HepG2 (cell line): ENCODE measurements around the gene RGS14. TPM values are rescaled to one million over a fixed set of nuclear protein-coding genes. Genes with fewer than 3 reads are reported as not detected.

Experiments used
- ATF2 ChIP-seq: sonication (generic); formaldehyde crosslinking; IDR thresholded peaks from 2 replicates; pipeline ENCODE4 v1.4.0; 2020; ENCODE audit warnings: missing genetic modification reagents
- BCL3 ChIP-seq: sonication (generic); formaldehyde crosslinking; IDR thresholded peaks from 2 replicates; pipeline ENCODE4 v1.5.1; 2020; ENCODE audit warnings: mild to moderate bottlenecking, missing genetic modification reagents, moderate library complexity
- CEBPZ ChIP-seq: IDR thresholded peaks from 2 replicates; pipeline ENCODE4 v1.6.1; 2012; ENCODE audit warnings: low read length, improper control_type of control experiment
- CENPBD1 ChIP-seq: sonication (generic); formaldehyde crosslinking; IDR thresholded peaks from 2 replicates; pipeline ENCODE4 v1.8.0; 2022; ENCODE audit warnings: missing genetic modification reagents, low read depth, mild to moderate bottlenecking, borderline replicate concordance
- CENPT ChIP-seq: sonication (generic); formaldehyde crosslinking; IDR thresholded peaks from 2 replicates; pipeline ENCODE4 v1.8.0; 2022; ENCODE audit warnings: low read depth, mild to moderate bottlenecking, moderate library complexity, missing genetic modification reagents
- FOXJ3 ChIP-seq: sonication (generic); formaldehyde crosslinking; IDR thresholded peaks from 2 replicates; pipeline ENCODE4 v1.4.0; 2020; ENCODE audit warnings: missing genetic modification reagents, mild to moderate bottlenecking, borderline replicate concordance
- GATA4 ChIP-seq: sonication (generic); IDR thresholded peaks from 2 replicates; pipeline ENCODE4 v1.6.1; 2016; ENCODE audit warnings: antibody characterized with exemption, low read depth, borderline replicate concordance
- LCORL ChIP-seq, 2 experiments: fragments of 450-650 bp in 1 of 2; sonication (generic) in 1 of 2; formaldehyde crosslinking in 1 of 2; IDR thresholded peaks; 2 replicates each; pipeline versions ENCODE4 v1.5.0 to v1.6.1; 2017 to 2020; ENCODE audit warnings: antibody characterized with exemption in 1 of 2, missing genetic modification reagents in 1 of 2
- MLX ChIP-seq: IDR thresholded peaks from 2 replicates; pipeline ENCODE4 v1.6.1; 2016
- NCOA5 ChIP-seq: sonication (generic); formaldehyde crosslinking; IDR thresholded peaks from 2 replicates; pipeline ENCODE4 v1.4.0; 2020; ENCODE audit warnings: missing genetic modification reagents
- POLR2A ChIP-seq, 2 experiments: IDR thresholded peaks; 2 replicates each; pipeline ENCODE4 v1.6.1; 2011; ENCODE audit warnings: low read depth in 2 of 2, low read length in 2 of 2, mild to moderate bottlenecking in 1 of 2, moderate library complexity in 1 of 2; ENCODE audit not compliant: insufficient read depth in 1 of 2
- SATB2 ChIP-seq: sonication (generic); formaldehyde crosslinking; IDR thresholded peaks from 2 replicates; pipeline ENCODE4 v1.5.0; 2020; ENCODE audit warnings: missing genetic modification reagents
- ZBED4 ChIP-seq: sonication (generic); formaldehyde crosslinking; IDR thresholded peaks from 2 replicates; pipeline ENCODE4 v1.4.0; 2020; ENCODE audit warnings: missing genetic modification reagents, borderline replicate concordance
- ZFP91 ChIP-seq: sonication (generic); formaldehyde crosslinking; IDR thresholded peaks from 2 replicates; pipeline ENCODE4 v1.9.0; 2022; ENCODE audit warnings: missing genetic modification reagents, mild to moderate bottlenecking, borderline replicate concordance
- ZNF496 ChIP-seq: sonication (generic); formaldehyde crosslinking; IDR thresholded peaks from 2 replicates; pipeline ENCODE4 v1.8.1; 2023; ENCODE audit warnings: mild to moderate bottlenecking, moderate library complexity, missing genetic modification reagents; ENCODE audit not compliant: insufficient replicate concordance
- ZNF552 ChIP-seq: sonication (generic); formaldehyde crosslinking; IDR thresholded peaks from 2 replicates; pipeline ENCODE4 v1.9.0; 2022; ENCODE audit warnings: missing genetic modification reagents, mild to moderate bottlenecking, borderline replicate concordance
- polyA plus RNA-seq, 8 experiments: library from polyadenylated mRNA; depleted of rRNA in 3 of 8; stranded (reverse) in 7 of 8; unstranded in 1 of 8; fragments of >200 nt; fragmentation: Illumina TruSeq in 4 of 8; extraction: Trizol in 4 of 8; gene quantifications; 2 replicates each; pipeline versions ENCODE4 v1.2.1 to v1.2.3, GENCODE V29; 2011 to 2016; ENCODE audit warnings: low read depth in 4 of 8, missing spikeins in 1 of 8, mixed read lengths in 1 of 8; ENCODE audit not compliant: insufficient read depth in 1 of 8
- total RNA-seq, 5 experiments: library from RNA; depleted of rRNA; stranded (reverse); fragments of >200 nt; fragmentation: Illumina TruSeq; extraction: Trizol; gene quantifications; 2 replicates each; pipeline ENCODE4 v1.2.3, GENCODE V29; 2016; ENCODE audit warnings: low read depth in 1 of 5

RGS14 gene
- total and polyA plus RNA-seq, 2 of the 13 experiments (the other 11 are each of a cell fraction or from before 2014, with no cell fraction given), result 11.1 to 17.2 TPM

GRCh38 chr5:177325868-177326381, 31.8 kb upstream of the RGS14 start (continued):
- no peak for TF ChIP-seq ZBED4 (CRISPR knock-in tag)
- TF ChIP-seq POLR2A (IDR thresholded peaks at IDR 0.05; ENCODE audit: insufficient read depth in 1 of 2, low read depth in 2 of 2, low read length in 2 of 2), result no peak
- TF ChIP-seq SATB2 (CRISPR knock-in tag), result no peak
- no peak for TF ChIP-seq BCL3 (CRISPR knock-in tag)
- TF ChIP-seq CENPT (CRISPR knock-in tag), result no peak
- no peak for TF ChIP-seq LCORL (IDR thresholded peaks at IDR 0.05)
- TF ChIP-seq LCORL (CRISPR knock-in tag; IDR thresholded peaks at IDR 0.05), result peak; percentile 60
- TF ChIP-seq MLX (CRISPR knock-in tag), result peak; percentile 83
- TF ChIP-seq ZFP91 (CRISPR knock-in tag), result peak; percentile 82; the same call in 1 of the 2 replicates
- TF ChIP-seq ZNF552 (CRISPR knock-in tag), result no peak
- no peak for TF ChIP-seq CENPBD1 (CRISPR knock-in tag)
- no peak for TF ChIP-seq ZNF496 (CRISPR knock-in tag)
- peak; percentile 73; the same call in 1 of the 2 replicates for TF ChIP-seq FOXJ3 (CRISPR knock-in tag)
- no peak for TF ChIP-seq NCOA5 (CRISPR knock-in tag)
- peak; percentile 52; the same call in 1 of the 2 replicates for TF ChIP-seq ATF2 (CRISPR knock-in tag)
- TF ChIP-seq GATA4, result no peak
- no peak for TF ChIP-seq CEBPZ
